NCI-H748 (cell line): ENCODE measurements around the gene GCNT1.
A peak's percentile ranks its signal among the peaks of the same experiment; 100 is the strongest.
"Not testable (repeated sequence)": the region's sequence is repeated elsewhere in the genome, so short reads cannot be mapped to it uniquely, and the experiment has no call there.

Experiments used
- DNase-seq: peaks from one replicate; lab custom pipeline; 2025; ENCODE audit not compliant: unreplicated experiment; lab: John Stamatoyannopoulos, UW

GCNT1 gene

GRCh38 chr9:76441551-76442322 lies 17.2 kb upstream of the GCNT1 start:
- no peak for DNase-seq

- no peak for DNase-seq
Measured at GRCh38 chr9:76443887-76444286, 15.1 kb upstream of the GCNT1 start.

GRCh38 chr9:76444322-76444929 lies 14.6 kb upstream of the GCNT1 start:
- no peak for DNase-seq

- DNase-seq, result no peak
Measured at GRCh38 chr9:76445976-76446375, 13.0 kb upstream of the GCNT1 start.

- DNase-seq, result no peak
Measured at GRCh38 chr9:76448501-76448900, 10.5 kb upstream of the GCNT1 start.

GRCh38 chr9:76451234-76451633 lies 7.7 kb upstream of the GCNT1 start:
- no peak for DNase-seq

GRCh38 chr9:76452839-76453238 lies 6.1 kb upstream of the GCNT1 start:
- DNase-seq, result peak; percentile 25

GRCh38 chr9:76453785-76454184 lies 5.2 kb upstream of the GCNT1 start:
- no peak for DNase-seq

- DNase-seq, result peak; percentile 25
Measured at GRCh38 chr9:76454311-76454710, 4.7 kb upstream of the GCNT1 start.

- peak; percentile 98 for DNase-seq
Measured at GRCh38 chr9:76456202-76456926, 2.6 kb upstream of the GCNT1 start.

GRCh38 chr9:76459694-76460635 lies 983 bp downstream of the GCNT1 start:
- DNase-seq, result peak; percentile 71

GRCh38 chr9:76462126-76462525 lies 3.1 kb downstream of the GCNT1 start:
- DNase-seq, result no peak

GRCh38 chr9:76463211-76463610 lies 4.2 kb downstream of the GCNT1 start:
- no peak for DNase-seq

- no peak for DNase-seq
Measured at GRCh38 chr9:76464706-76465105, 5.7 kb downstream of the GCNT1 start.

- no peak for DNase-seq
Measured at GRCh38 chr9:76465442-76466298, 6.7 kb downstream of the GCNT1 start.

- no peak for DNase-seq
Measured at GRCh38 chr9:76466299-76466605, 7.3 kb downstream of the GCNT1 start.

- DNase-seq, result no peak
Measured at GRCh38 chr9:76474419-76474818, 15.4 kb downstream of the GCNT1 start.

- no peak for DNase-seq
Measured at GRCh38 chr9:76475686-76476085, 16.7 kb downstream of the GCNT1 start.

- not testable (repeated sequence) for DNase-seq
Measured at GRCh38 chr9:76477818-76478217, 18.8 kb downstream of the GCNT1 start.

- no peak for DNase-seq
Measured at GRCh38 chr9:76478226-76478625, 19.2 kb downstream of the GCNT1 start.
